BLaER1 treated with 17β-estradiol and CSF1 and Interleukin-3, amounts not matched to agents 10 nM and 100 nM (cell line): Measurements from ENCODE around the gene AGT.
A peak's percentile ranks its signal among the peaks of the same experiment; 100 is the strongest.

ENCODE experiments used
- H3K27ac ChIP-seq, 11 experiments: shearing (Covaris generic); formaldehyde crosslinking; 2 replicates each; pipeline ENCODE4 v1.8.1; 2022
- H3K27me3 ChIP-seq, 11 experiments: shearing (Covaris generic); formaldehyde crosslinking; 2 replicates each; pipeline ENCODE4 v1.8.1; 2022
- H3K36me3 ChIP-seq, 11 experiments: shearing (Covaris generic); formaldehyde crosslinking; 2 replicates each; pipeline ENCODE4 v1.8.1; 2022
- H3K4me1 ChIP-seq, 10 experiments: shearing (Covaris generic); formaldehyde crosslinking; 2 replicates each; pipeline ENCODE4 v1.8.1; 2022
- H3K4me2 ChIP-seq, 11 experiments: shearing (Covaris generic); formaldehyde crosslinking; 2 replicates each; pipeline ENCODE4 v1.8.1; 2022
- H3K4me3 ChIP-seq, 10 experiments: shearing (Covaris generic); formaldehyde crosslinking; 2 replicates each; pipeline ENCODE4 v1.8.1; 2022
- H3K9ac ChIP-seq, 11 experiments: shearing (Covaris generic); formaldehyde crosslinking; 2 replicates each; pipeline ENCODE4 v1.8.1; 2022
- H3K9me3 ChIP-seq, 11 experiments: shearing (Covaris generic); formaldehyde crosslinking; replicated peaks in 1 of 11; 2 replicates each; pipeline ENCODE4 v1.8.1; 2022
- H4K20me1 ChIP-seq, 11 experiments: shearing (Covaris generic); formaldehyde crosslinking; 2 replicates each; pipeline ENCODE4 v1.8.1; 2022
- Cebpa-rat ChIP-seq, 11 experiments: shearing (Covaris generic); IDR thresholded peaks; 2 replicates each; pipeline ENCODE4 v1.8.1; 2022

Gene AGT

GRCh38 chr1:230747127-230747730 lies 33.3 kb upstream of the AGT start, which contains the start of gene CAPN9:
CAPN9 (plus strand) TSS chr1:230747388; CDS start chr1:230747497, 109 bp downstream.
- H3K27ac ChIP-seq, result no peak within 1 kb of the TSS
- H3K4me2 ChIP-seq, result peak within 1 kb of the TSS in 1 of 11 experiments; percentile 11; a peak in 1 of 22 replicates
- peaks cover 21 to 39% (median 37%) of the 10 kb centered on the region in 10 experiments for H3K4me1 ChIP-seq
- H3K4me3 ChIP-seq, result no peak within 1 kb of the TSS
- H3K27me3 ChIP-seq, result no peaks in the 10 kb centered on the region
- no peaks in the 10 kb centered on the region for H3K9me3 ChIP-seq
- no peaks in the 10 kb centered on the region for H4K20me1 ChIP-seq
- H3K36me3 ChIP-seq, result no peaks in the 10 kb centered on the region
- no peak within 1 kb of the TSS for H3K9ac ChIP-seq
- no peak for TF ChIP-seq Cebpa-rat (IDR thresholded peaks at IDR 0.05)

DNA sequence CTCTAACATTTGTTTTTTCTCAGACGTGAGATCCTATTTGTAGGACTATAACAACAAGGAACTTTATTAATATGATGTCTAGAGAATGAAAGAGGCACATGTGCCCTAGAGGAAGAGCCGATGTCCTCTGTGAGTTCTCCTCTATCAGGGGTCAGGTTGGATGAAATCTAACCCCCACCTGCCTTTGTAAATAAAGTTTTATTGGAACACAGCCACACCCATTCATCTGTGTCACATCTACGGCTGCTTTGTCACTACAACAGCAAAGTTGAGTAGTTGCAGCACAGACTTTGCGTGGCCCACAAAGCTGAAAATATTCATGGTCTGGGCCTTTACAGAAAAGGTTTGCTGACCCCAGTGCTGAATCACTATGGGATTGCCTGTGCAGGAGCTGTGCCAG lies 32.7 kb upstream of the AGT start:
- TF ChIP-seq Cebpa-rat (IDR thresholded peaks at IDR 0.05), result no peak
- Histone ChIP-seq H4K20me1 (no peaks in the 10 kb centered on the region), H3K9ac (no peak overlapping the region), H3K36me3 (no peaks in the 10 kb centered on the region), H3K9me3 (no peaks in the 10 kb centered on the region), H3K27me3 (no peaks in the 10 kb centered on the region), H3K27ac (no peak overlapping the region), H3K4me1 (peaks cover 17 to 37% (median 33%) of the 10 kb centered on the region in 10 experiments), H3K4me3 (no peak overlapping the region), H3K4me2 (no peak overlapping the region)

- Histone ChIP-seq H3K27me3 (no peaks in the 10 kb centered on the region), H4K20me1 (no peaks in the 10 kb centered on the region), H3K4me1 (peaks cover 15 to 27% (median 21%) of the 10 kb centered on the region in 10 experiments), H3K4me3 (no peak overlapping the region), H3K27ac (no peak overlapping the region), H3K9ac (no peak overlapping the region), H3K36me3 (no peaks in the 10 kb centered on the region), H3K9me3 (no peaks in the 10 kb centered on the region), H3K4me2 (no peak overlapping the region)
- TF ChIP-seq Cebpa-rat (IDR thresholded peaks at IDR 0.05), result no peak
These were observed 31.1 kb upstream of the AGT start for GRCh38 chr1:230745071-230745470.

DNA sequence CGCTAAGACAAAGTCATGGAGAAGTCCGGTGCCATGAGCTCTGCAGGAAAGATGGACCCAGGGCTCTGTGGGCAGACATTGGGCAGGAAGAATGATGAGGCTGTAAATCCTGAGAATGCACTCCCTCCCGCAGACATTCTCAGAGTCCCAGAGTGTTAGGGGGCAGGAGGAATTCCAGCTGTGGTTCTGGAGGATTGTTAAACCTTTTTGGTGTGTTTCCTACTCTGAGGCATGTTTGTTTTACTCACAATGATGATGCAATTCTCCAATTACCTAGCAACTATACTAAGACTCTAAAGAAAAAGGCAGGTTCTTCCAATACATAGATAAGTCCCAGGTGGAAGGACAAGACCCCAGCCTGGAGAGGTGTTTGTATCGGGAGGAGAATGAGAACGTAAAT lies 30.5 kb upstream of the AGT start:
- Histone ChIP-seq H3K9me3 (no peaks in the 10 kb centered on the region), H3K4me2 (no peak overlapping the region), H3K27me3 (no peaks in the 10 kb centered on the region), H3K9ac (no peak overlapping the region), H3K4me1 (peaks cover 8 to 20% (median 14%) of the 10 kb centered on the region in 10 experiments), H4K20me1 (no peaks in the 10 kb centered on the region), H3K36me3 (no peaks in the 10 kb centered on the region), H3K4me3 (no peak overlapping the region), H3K27ac (no peak overlapping the region)
- no peak for TF ChIP-seq Cebpa-rat (IDR thresholded peaks at IDR 0.05)

GRCh38 chr1:230743899-230744298 lies 30.0 kb upstream of the AGT start:
- Histone ChIP-seq H3K36me3 (no peaks in the 10 kb centered on the region), H3K27me3 (no peaks in the 10 kb centered on the region), H3K4me3 (no peak overlapping the region), H3K4me1 (peaks cover 3 to 15% (median 9%) of the 10 kb centered on the region in 10 experiments), H3K9ac (no peak overlapping the region), H4K20me1 (no peaks in the 10 kb centered on the region), H3K4me2 (no peak overlapping the region), H3K9me3 (no peaks in the 10 kb centered on the region), H3K27ac (no peak overlapping the region)
- no peak for TF ChIP-seq Cebpa-rat (IDR thresholded peaks at IDR 0.05)

DNA sequence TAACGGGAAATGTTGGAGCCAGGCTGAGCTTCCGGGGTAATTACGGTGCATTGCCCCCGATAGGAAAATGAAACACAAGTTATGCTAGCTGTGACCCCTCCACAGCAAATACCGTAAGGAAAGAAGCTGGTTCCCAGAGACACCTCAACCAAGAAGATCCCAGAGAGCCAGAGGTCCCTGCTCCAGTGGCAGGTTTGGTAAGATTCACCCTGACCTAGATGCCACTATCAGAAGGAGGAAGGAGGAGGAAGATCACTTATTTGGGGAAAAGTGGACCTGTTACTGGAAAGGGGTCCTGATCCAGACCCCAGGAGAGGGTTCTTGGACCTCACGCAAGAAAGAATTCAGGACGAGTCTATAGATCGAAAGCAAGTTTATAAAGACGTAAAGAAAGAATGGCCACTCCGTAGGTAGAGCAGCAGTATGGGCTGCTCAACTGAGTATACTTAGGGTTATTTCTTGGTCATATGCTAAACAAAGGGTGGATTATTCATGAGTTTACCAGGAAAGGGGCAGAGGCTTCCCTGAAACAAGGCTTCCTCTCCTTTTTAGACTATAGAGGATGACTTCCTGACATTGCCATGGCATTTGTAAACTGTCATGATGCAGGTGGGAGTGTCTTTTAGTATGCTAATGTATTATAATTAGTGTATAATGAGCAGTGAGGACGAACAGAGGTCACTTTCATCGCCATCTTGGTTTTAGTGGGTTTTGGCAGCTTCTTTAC lies 25.8 kb upstream of the AGT start:
- Histone ChIP-seq H3K9ac (no peak overlapping the region), H3K4me1 (no peaks in the 10 kb centered on the region), H3K27ac (no peak overlapping the region), H3K27me3 (no peaks in the 10 kb centered on the region), H3K36me3 (no peaks in the 10 kb centered on the region), H4K20me1 (no peaks in the 10 kb centered on the region), H3K4me3 (no peak overlapping the region), H3K4me2 (no peak overlapping the region), H3K9me3 (peaks cover 0 to 6% (median 4%) of the 10 kb centered on the region in 11 experiments; a peak in 4 of 22 replicates)
- no peak for TF ChIP-seq Cebpa-rat (IDR thresholded peaks at IDR 0.05)

GRCh38 chr1:230737622-230738262 lies 23.8 kb upstream of the AGT start:
- Histone ChIP-seq H3K27me3 (no peaks in the 10 kb centered on the region), H3K27ac (no peak overlapping the region), H3K9me3 (peaks cover 0 to 6% (median 4%) of the 10 kb centered on the region in 11 experiments; a peak in 4 of 22 replicates), H3K36me3 (no peaks in the 10 kb centered on the region), H3K4me1 (no peaks in the 10 kb centered on the region), H3K4me2 (no peak overlapping the region), H3K4me3 (no peak overlapping the region), H4K20me1 (no peaks in the 10 kb centered on the region), H3K9ac (no peak overlapping the region)
- no peak for TF ChIP-seq Cebpa-rat (IDR thresholded peaks at IDR 0.05)

GRCh38 chr1:230735447-230735846 lies 21.5 kb upstream of the AGT start:
- Histone ChIP-seq H3K27me3 (no peaks in the 10 kb centered on the region), H3K27ac (no peak overlapping the region), H4K20me1 (no peaks in the 10 kb centered on the region), H3K9me3 (peaks cover 0 to 6% (median 4%) of the 10 kb centered on the region in 11 experiments; a peak in 4 of 22 replicates), H3K9ac (no peak overlapping the region), H3K4me1 (no peaks in the 10 kb centered on the region), H3K4me3 (no peak overlapping the region), H3K4me2 (no peak overlapping the region), H3K36me3 (no peaks in the 10 kb centered on the region)
- TF ChIP-seq Cebpa-rat (IDR thresholded peaks at IDR 0.05), result no peak

DNA sequence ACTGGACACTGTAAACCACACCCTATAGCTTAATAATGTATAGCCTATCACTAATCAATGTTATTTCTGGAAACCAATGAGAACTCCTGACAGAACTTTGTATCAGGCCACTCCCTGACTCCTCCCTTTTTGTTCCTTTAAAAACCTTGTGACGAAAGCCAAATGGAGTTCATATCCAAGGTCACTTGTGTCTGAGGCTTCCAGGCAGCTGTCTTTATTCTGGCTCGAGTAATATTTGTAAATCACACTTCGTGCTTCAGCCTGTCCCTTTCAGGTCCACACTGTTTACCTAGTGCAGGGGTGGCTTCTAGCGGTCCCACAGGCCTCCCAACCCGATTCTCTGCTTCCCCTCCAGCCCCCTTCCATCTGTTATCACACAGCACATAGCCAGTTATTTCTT lies 17.1 kb upstream of the AGT start:
- H4K20me1 ChIP-seq, result no peaks in the 10 kb centered on the region
- no peak overlapping the region for H3K27ac ChIP-seq
- no peak overlapping the region for H3K4me2 ChIP-seq
- no peaks in the 10 kb centered on the region for H3K27me3 ChIP-seq
- no peaks in the 10 kb centered on the region for H3K9me3 ChIP-seq
- no peaks in the 10 kb centered on the region for H3K4me1 ChIP-seq
- no peak for TF ChIP-seq Cebpa-rat (IDR thresholded peaks at IDR 0.05)
- H3K4me3 ChIP-seq, result no peak overlapping the region
- H3K9ac ChIP-seq, result no peak overlapping the region
- H3K36me3 ChIP-seq, result no peaks in the 10 kb centered on the region
